Spleen (tissue), 11 donors: ENCODE data around the gene TNFRSF25. TPM values are rescaled to one million over a fixed set of nuclear protein-coding genes. Genes with fewer than 3 reads are reported as not detected.
A peak's percentile ranks its signal among the peaks of the same experiment; 100 is the strongest.

Experiments used
- DNase-seq: peaks from one replicate; pipeline ENCODE4 v3.0.0-alpha.2; 2020
- H3K27ac ChIP-seq, 8 donors: fragments of 200-600 bp; sonication (generic) in 7 of 8; 1 replicate in 4 of 8; 2 replicates in 4 of 8; pipeline versions ENCODE4 v1.5.0 to v1.8.0; 2016 to 2021; ENCODE audit warnings: inconsistent platforms in 4 of 8, mild to moderate bottlenecking in 4 of 8, moderate library complexity in 1 of 8
- H3K27me3 ChIP-seq, 7 donors: fragments of 200-600 bp; sonication (generic) in 6 of 7; replicated peaks in 1 of 7; 1 replicate in 4 of 7; 2 replicates in 3 of 7; pipeline versions ENCODE4 v1.5.0 to v1.8.0; 2016 to 2021; ENCODE audit warnings: inconsistent platforms in 3 of 7, mild to moderate bottlenecking in 1 of 7
- H3K36me3 ChIP-seq, 6 donors: fragments of 200-600 bp; sonication (generic) in 5 of 6; 1 replicate in 4 of 6; 2 replicates in 2 of 6; pipeline versions ENCODE4 v1.5.0 to v1.8.0; 2016 to 2021; ENCODE audit warnings: inconsistent platforms in 2 of 6
- H3K4me1 ChIP-seq, 6 donors: fragments of 200-600 bp; sonication (generic) in 5 of 6; 1 replicate in 3 of 6; 2 replicates in 3 of 6; pipeline versions ENCODE4 v1.5.0 to v1.8.0; 2016 to 2021; ENCODE audit warnings: inconsistent platforms in 3 of 6
- H3K4me3 ChIP-seq, 8 donors: fragments of 200-600 bp; sonication (generic) in 7 of 8; 1 replicate in 4 of 8; 2 replicates in 4 of 8; pipeline versions ENCODE4 v1.5.0 to v1.8.0; 2016 to 2021; ENCODE audit warnings: inconsistent platforms in 4 of 8, mild to moderate bottlenecking in 4 of 8, moderate library complexity in 2 of 8
- H3K9me3 ChIP-seq, 8 donors: fragments of 200-600 bp; sonication (generic) in 7 of 8; 1 replicate in 4 of 8; 2 replicates in 4 of 8; pipeline versions ENCODE4 v1.5.0 to v1.8.0; 2016 to 2021; ENCODE audit warnings: inconsistent platforms in 4 of 8
- CTCF ChIP-seq, 11 experiments: fragments of 200-600 bp in 7 of 11; fragments of 450-650 bp in 4 of 11; sonication (generic) in 4 of 11; IDR thresholded peaks in 8 of 11; conservative IDR thresholded peaks in 3 of 11; 1 replicate in 7 of 11; 2 replicates in 4 of 11; pipeline versions ENCODE4 v1.4.0 to v1.8.0; 2016 to 2021; ENCODE audit warnings: antibody characterized with exemption in 11 of 11, inconsistent platforms in 4 of 11, mild to moderate bottlenecking in 1 of 11
- POLR2A ChIP-seq, 3 donors: fragments of 450-650 bp; IDR thresholded peaks; one replicate each; pipeline ENCODE4 v1.5.1; 2017; ENCODE audit warnings: antibody characterized with exemption in 3 of 3, mild to moderate bottlenecking in 1 of 3
- POLR2AphosphoS5 ChIP-seq, 3 donors: sonication (generic); formaldehyde crosslinking; IDR thresholded peaks; one replicate each; pipeline ENCODE4 v1.5.1; 2017; ENCODE audit warnings: antibody characterized with exemption in 3 of 3
- WGBS, 5 donors: extraction: QIAGEN DNeasy Blood & Tissue Kit in 3 of 5; methylation state at CpG; one replicate each; pipeline versions ENCODE4 v1.1.5 to v1.1.7; 2013 to 2018; 5-methylcytosine and 5-hydroxymethylcytosine counted together
- intact Hi-C: fragments of 100-400 bp; cut with DNase I; formaldehyde crosslinking; loops from one replicate; pipeline ENCODE4 v1.15.0; 2023; ENCODE audit warnings: low total_unique reads
- polyA plus RNA-seq, 3 donors: library from polyadenylated mRNA; stranded (reverse); fragments of 200-250 nt; gene quantifications; one replicate each; pipeline ENCODE4 v1.2.1, GENCODE V29; 2013
- total RNA-seq, 7 donors: library from RNA; depleted of rRNA in 3 of 7; stranded (reverse); fragments of >200 nt in 3 of 7; fragmentation: NEBNext Ultra II Directional in 4 of 7; extraction: Animal tissue kit (Norgen Biotek cat#: 25700) in 4 of 7; gene quantifications; one replicate each; pipeline versions ENCODE4 v1.1.0 to v1.2.1, GENCODE V29; 2016 to 2021
- donor health status: healthy with polysubstance abuse.
- donor health status: DM: no; HTN: no; CAD: no; lungs with moderate emphysema.
- donor health status: DM: no; HTN: no; CAD: no.
- donor health status: Bipolar disorder and iron deficiency.
- donor health status: healthy.
- donor health status: DM: no; HTN: no; CAD: no.
- donor health status: DM: yes; HTN: yes; CAD: no.

Gene TNFRSF25
- total and polyA plus RNA-seq, 10 donors = 30.9 to 147 (median 66.8) TPM

- no peaks in the 10 kb centered on the region for H3K9me3 ChIP-seq
- H3K4me3 ChIP-seq = no peak overlapping the region
- H3K27ac ChIP-seq = no peak overlapping the region
- peaks cover 23 to 100% (median 92%) of the 10 kb centered on the region in 7 donors for H3K27me3 ChIP-seq
- H3K4me1 ChIP-seq = peaks cover 28 to 62% (median 52%) of the 10 kb centered on the region in 6 donors
- intact Hi-C loops = no loop called here
- no peaks in the 10 kb centered on the region for H3K36me3 ChIP-seq
- 44 to 69% (median 64%) methylated on average over 4 of the region's 4 CpGs for WGBS, 5 donors
- no peak for DNase-seq
- TF ChIP-seq POLR2AphosphoS5 (IDR thresholded peaks at IDR 0.05) (no peak), POLR2A (IDR thresholded peaks at IDR 0.05) (no peak), CTCF (IDR thresholded peaks at IDR 0.05 in 8 of 11, conservative IDR thresholded peaks at IDR 0.05 in 3 of 11) (no peak)
Observed at GRCh38 chr1:6421266-6421665, 44.7 kb downstream of the TNFRSF25 start.

GRCh38 chr1:6420454-6421042 is 45.4 kb downstream of the TNFRSF25 start:
- DNase-seq = no peak
- 5 to 9% (median 7%) methylated on average over 9 to 44 of the region's 44 CpGs for WGBS, 5 donors

GRCh38 chr1:6419804-6420453 is 46.0 kb downstream of the TNFRSF25 start, which contains the start of gene HES2:
HES2 (minus strand) TSS chr1:6419919; CDS start chr1:6419820, 99 bp downstream.
- Histone ChIP-seq H3K4me3 (peak within 1 kb of the TSS in 7 of 8 donors; percentile 30 to 68 (median 36)), H3K27me3 (peaks cover 20 to 100% (median 92%) of the 10 kb centered on the region in 7 donors), H3K4me1 (peaks cover 28 to 55% (median 47%) of the 10 kb centered on the region in 6 donors), H3K36me3 (no peaks in the 10 kb centered on the region), H3K27ac (no peak within 1 kb of the TSS), H3K9me3 (no peaks in the 10 kb centered on the region)
- intact Hi-C loops = no loop called here
- no peak for TF ChIP-seq POLR2AphosphoS5 (IDR thresholded peaks at IDR 0.05)
- no peak for TF ChIP-seq CTCF (IDR thresholded peaks at IDR 0.05 in 8 of 11, conservative IDR thresholded peaks at IDR 0.05 in 3 of 11)
- TF ChIP-seq POLR2A (IDR thresholded peaks at IDR 0.05) = no peak
- 0 to 1% (median 1%) methylated on average over 7 to 62 of the region's 62 CpGs for WGBS, 5 donors
- DNase-seq = no peak

More at GRCh38 chr1:6420454-6421042, 45.4 kb downstream of the TNFRSF25 start:
- H3K4me1 ChIP-seq = peaks cover 28 to 61% (median 52%) of the 10 kb centered on the region in 6 donors
- TF ChIP-seq POLR2A (IDR thresholded peaks at IDR 0.05) = no peak
- no peak for TF ChIP-seq CTCF (IDR thresholded peaks at IDR 0.05 in 8 of 11, conservative IDR thresholded peaks at IDR 0.05 in 3 of 11)
- TF ChIP-seq POLR2AphosphoS5 (IDR thresholded peaks at IDR 0.05) = no peak
- H3K9me3 ChIP-seq = no peaks in the 10 kb centered on the region
- H3K27me3 ChIP-seq = peaks cover 23 to 100% (median 92%) of the 10 kb centered on the region in 7 donors
- intact Hi-C loops = no loop called here
- peak overlapping the region in 6 of 8 donors; percentile 30 to 68 (median 34) for H3K4me3 ChIP-seq
- no peaks in the 10 kb centered on the region for H3K36me3 ChIP-seq
- no peak overlapping the region for H3K27ac ChIP-seq

- no peaks in the 10 kb centered on the region for H3K9me3 ChIP-seq
- peaks cover 19 to 100% (median 92%) of the 10 kb centered on the region in 7 donors for H3K27me3 ChIP-seq
- peaks cover 27 to 55% (median 44%) of the 10 kb centered on the region in 6 donors for H3K4me1 ChIP-seq
- no peaks in the 10 kb centered on the region for H3K36me3 ChIP-seq
- no peak overlapping the region for H3K27ac ChIP-seq
- peak overlapping the region in 7 of 8 donors; percentile 30 to 68 (median 36) for H3K4me3 ChIP-seq
- intact Hi-C loops = no loop called here
- no peak for DNase-seq
- 4 to 28% (median 6%) methylated on average over 11 to 48 of the region's 48 CpGs; no CpG with 5 or more reads in 1 of the 5 donors for WGBS, 5 donors
- TF ChIP-seq CTCF (IDR thresholded peaks at IDR 0.05 in 8 of 11, conservative IDR thresholded peaks at IDR 0.05 in 3 of 11) (no peak), POLR2A (IDR thresholded peaks at IDR 0.05) (no peak), POLR2AphosphoS5 (IDR thresholded peaks at IDR 0.05) (no peak)
Observed at GRCh38 chr1:6419397-6419803, 46.6 kb downstream of the TNFRSF25 start.
